GM19467 (cell line): ENCODE results near the gene AUNIP.

Source experiments
- ATAC-seq: cut with Tn5 transposase; IDR thresholded peaks from one replicate; pipeline ENCODE4 v1.9.1; 2021; ENCODE audit warnings: mild to moderate bottlenecking, moderate library complexity; ENCODE audit not compliant: unreplicated experiment

Gene AUNIP

DNA sequence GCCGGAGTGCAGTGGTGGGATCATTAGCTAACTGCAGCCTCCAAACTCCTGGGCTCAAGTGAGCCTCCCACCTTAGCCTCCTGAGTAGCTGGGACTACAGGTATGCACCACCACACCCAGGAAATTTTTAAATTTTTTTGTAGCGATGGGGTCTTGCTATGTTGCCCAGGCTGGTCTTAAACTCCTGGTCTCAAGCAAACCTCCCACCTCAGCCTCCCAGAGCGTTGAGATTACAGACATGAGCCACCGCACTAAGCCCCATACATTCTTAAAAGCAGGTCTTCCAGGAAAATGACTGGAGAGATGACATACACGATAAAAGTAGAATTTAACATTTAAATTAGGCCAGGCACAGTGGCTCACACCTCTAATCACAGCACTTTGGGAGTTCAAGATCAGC is 26.1 kb downstream of the AUNIP start:
- no peak for ATAC-seq

- ATAC-seq, result no peak
Measured at GRCh38 chr1:25832336-25833037, 26.8 kb downstream of the AUNIP start.

DNA sequence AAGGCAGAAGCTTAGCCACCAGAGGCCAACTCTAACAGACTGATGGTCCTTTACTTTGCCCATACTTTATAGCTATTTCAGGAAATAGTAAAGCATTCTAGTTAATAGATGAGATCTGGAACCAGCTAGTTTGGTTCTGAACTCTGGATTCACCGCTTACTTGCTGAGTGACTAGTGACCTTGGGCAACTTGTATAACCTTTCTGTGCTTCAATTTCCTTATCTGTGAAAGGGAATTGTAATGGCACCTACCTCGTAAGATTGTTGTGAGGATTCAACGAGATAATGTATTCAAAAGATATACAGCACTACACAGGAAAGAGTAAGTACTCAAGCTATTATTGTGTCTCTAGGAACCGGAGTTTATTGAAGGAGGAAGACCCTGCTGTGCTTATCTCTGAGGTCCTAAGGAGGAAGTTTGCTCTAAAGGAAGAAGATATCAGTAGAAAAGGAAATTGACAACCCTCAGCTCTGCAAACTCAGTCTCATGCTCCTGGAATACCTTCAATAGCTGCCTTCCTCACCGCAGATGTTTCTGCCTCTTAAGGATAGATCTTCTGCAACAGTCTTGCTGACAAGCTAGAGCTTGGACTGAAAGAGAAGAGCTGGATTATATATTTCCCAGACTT is 27.6 kb downstream of the AUNIP start:
- ATAC-seq, result no peak

DNA sequence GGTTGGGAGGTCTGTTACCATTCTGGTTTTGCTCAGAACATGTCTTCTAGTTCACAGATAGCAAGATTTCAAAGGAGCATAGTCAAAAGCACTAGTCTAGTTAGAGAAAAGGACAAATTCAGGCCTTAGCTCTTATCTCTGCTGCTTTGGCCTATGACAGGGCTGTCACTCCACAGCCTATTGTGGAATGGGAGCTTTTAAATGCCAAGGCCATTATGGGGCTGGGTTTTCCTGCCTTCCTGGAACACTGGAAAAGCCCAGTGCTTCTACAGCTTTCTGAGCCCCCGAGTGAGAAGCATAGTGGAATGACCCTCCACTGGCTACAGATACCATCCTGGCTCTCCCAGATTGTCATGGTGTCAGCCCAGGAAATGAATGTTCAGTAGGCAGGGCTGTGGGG is 30.2 kb downstream of the AUNIP start:
- ATAC-seq, result no peak

- no peak for ATAC-seq
Measured at GRCh38 chr1:25828491-25828890, 30.8 kb downstream of the AUNIP start.

- ATAC-seq, result no peak
Measured at GRCh38 chr1:25826571-25826970, 32.7 kb downstream of the AUNIP start.

- ATAC-seq, result no peak
Measured at GRCh38 chr1:25825605-25826004, 33.7 kb downstream of the AUNIP start.

GRCh38 chr1:25821630-25822091 is 37.6 kb downstream of the AUNIP start:
- no peak for ATAC-seq

DNA sequence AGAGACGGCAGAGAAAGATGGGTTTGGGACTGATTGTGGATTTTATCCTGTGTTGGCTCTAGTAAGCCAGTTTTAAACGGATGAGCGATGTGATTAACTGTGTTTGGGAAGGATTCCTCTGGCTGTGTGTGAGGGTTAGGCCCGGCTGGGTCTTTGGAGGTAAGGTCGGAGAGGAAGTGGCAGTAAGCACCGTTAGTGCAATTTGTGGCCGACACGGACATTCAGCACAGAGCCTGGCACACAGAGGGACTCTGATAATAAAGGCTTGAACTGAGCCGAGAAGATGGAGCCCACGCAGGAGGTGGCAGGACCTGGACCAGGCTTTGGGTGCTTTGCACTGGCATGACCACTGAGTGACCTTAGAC is 38.2 kb downstream of the AUNIP start:
- no peak for ATAC-seq

DNA sequence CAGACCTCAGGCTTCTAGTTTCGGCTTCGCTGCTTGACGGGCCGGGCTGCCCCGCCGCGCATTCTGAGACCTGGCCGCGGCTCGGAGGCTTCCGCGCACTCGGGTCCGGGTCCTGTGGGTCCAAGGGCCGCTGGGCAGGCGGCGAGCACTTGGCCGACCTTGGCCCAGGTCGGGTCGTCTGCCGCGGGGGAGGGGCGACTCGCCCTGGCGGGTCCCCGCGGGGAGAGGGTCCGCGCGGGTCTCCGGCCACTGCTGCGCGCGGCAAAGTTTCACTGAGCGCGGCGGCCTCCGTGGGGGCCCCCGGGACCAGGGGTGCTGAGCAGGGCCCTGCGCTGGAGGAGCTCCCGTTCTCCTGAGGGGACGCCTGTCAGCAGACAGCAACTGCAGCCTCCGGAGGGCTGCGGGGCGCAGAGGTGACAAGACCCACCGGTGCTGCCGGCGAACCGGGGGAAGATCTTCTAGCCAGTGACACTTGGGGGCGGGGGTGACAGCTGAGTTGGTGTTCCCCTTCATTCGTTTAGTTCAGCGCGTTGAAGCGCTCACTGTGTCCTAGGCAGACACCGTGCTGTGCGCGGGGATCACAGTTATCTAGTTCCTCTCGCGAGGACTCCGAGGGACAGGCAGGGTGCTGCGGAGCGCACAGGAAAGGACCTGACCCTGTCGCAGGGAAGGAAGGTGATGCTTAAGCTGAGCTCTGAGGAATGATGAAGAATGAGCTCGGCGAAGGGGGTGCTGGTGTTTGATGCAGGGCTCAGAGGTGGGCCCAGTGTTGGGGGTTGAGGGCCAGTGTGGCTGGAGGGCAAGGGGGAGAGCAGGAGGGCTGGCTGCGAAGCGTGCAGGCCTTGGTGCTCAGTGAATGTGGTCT is 38.8 kb downstream of the AUNIP start:
- ATAC-seq, result peak; percentile 38

DNA sequence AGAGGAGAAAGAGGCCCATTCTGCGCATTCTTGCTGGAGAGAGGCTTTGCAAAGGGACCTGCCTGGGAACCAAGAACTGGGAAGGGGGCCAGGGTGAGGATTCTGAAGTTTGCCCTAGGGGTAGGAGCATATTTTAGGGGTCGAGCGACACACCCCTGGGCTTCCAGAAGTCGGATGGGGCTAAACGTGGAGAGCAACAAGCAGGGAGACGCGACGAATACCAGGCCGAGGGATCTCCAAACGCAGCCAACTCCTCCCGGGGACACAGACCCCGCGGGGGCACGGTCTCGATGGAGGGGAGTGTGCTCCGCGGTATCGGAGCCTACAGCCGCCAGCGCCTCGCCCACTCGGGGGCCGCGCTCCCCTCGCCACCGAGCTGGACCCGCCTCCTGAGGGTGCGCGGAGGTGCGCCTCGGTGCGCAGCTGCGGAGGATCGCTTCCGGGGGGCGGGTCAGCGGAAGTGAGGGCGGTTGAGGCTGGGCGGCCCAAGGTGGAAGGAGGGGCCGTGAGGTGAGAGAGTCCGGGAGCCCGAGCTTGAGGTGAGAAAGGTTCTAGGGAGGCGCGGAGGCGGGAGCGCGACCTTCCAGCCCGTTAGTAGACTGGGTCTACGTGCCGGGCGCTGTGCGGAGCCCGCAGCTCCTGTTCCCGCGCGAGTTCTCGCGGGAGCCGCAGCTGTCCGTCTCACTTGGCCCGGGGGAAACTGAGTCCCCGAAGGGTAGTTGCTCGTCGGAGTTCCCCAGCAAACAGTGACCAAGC is 39.6 kb downstream of the AUNIP start, which contains the start of gene MTFR1L:
Gene MTFR1L, plus strand, starts transcription at position 464 of the 756 bp plus-strand sequence. CDS start 3,151 bp downstream, outside the sequence.
- ATAC-seq, result peak; percentile 69

DNA sequence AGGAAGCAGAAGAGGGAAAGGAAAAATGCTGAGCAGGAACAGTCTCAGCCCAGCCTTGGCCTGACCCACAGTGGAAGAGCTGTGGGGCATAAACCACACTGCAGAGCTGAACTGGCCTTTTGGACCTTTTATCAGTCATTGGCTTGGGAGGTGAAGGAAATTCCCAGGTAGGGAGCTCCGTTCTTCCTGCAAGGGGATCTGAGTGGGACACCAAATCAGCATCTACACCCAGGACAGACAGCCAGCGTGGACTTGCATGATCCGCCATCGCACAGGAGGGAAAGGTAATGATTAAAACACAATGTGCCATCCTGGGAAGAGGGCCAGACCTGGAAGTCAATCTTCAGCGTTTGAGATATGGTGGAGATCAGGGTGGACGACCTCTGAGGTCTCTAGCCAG is 40.7 kb downstream of the AUNIP start:
- no peak for ATAC-seq

- no peak for ATAC-seq
Measured at GRCh38 chr1:25817840-25818501, 41.3 kb downstream of the AUNIP start.

DNA sequence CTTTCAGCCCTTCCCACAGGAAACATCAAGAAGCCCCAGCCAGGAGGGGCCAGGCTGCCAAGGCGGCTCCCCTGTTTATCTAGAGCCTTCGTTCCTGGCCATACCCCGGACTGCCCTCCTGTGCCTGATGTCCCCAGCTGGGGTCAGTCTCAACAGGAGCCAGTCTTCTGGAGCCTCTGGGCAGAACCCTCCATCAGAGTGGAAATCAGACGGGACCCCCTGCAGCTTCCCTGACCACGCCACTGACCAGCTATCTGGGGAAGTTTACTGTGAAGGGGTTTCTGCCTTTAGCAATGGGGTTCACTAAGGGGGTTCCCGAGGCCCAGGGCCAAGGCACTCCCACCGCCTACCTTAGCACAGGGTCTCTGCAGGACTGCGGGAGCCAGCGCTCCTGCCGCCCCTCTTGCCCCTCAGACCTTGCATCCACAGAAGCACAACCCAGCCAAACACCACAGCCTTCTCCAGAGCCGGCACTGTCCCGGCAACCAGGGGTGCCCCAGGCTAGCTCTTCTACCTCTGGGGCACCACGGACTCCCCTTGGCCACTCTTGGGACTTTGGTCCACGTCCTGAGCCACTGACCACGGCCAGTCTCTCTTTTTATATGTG is 43.0 kb downstream of the AUNIP start:
- no peak for ATAC-seq

GRCh38 chr1:25815208-25816111 is 43.8 kb downstream of the AUNIP start:
- ATAC-seq, result no peak

GRCh38 chr1:25814549-25815087 is 44.6 kb downstream of the AUNIP start:
- no peak for ATAC-seq

DNA sequence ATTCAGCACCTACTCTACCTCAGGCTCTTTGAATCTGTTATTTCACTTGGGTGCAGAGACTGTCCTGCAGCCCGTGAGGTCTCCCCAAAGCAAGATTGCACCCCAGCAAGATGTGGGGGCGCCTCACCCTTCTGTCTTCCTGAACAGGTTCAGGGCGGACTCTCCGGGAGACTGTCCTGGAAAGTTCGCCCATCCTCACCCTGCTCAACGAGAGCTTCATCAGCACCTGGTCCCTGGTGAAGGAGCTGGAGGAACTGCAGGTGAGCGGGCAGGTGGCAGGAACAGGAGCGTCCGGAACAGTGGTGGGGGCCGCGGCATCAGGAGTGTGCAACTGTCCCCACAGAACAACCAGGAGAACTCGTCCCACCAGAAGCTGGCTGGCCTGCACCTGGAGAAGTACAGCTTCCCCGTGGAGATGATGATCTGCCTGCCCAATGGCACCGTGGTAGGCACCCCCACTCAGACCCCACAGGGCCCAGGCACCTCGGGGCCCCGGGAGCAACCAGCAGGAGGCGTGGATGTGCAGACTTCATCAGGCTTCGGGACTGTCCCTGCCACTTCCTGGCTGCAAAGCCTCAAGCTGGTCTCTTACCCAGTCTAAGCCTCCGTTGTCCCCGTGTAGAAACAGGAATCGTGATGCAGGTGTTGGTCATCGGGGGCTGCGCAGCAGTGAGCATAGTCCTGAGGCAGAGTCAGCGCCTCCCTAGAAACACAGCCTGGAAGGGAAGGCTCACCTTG is 45.4 kb downstream of the AUNIP start:
- no peak for ATAC-seq
